Gastrocnemius medialis (tissue), 4 donors: Measurements from ENCODE around the gene NDRG3.

Experiments
- CTCF ChIP-seq, 5 experiments: fragments of 450-650 bp in 3 of 5; fragments of 200-600 bp in 2 of 5; sonication (generic) in 2 of 5; IDR thresholded peaks in 4 of 5; conservative IDR thresholded peaks in 1 of 5; 1 replicate in 4 of 5; 2 replicates in 1 of 5; pipeline ENCODE4 v1.5.1; 2016 to 2019; ENCODE audit warnings: antibody characterized with exemption in 5 of 5, mild to moderate bottlenecking in 3 of 5, moderate library complexity in 3 of 5
- POLR2A ChIP-seq, 2 donors: fragments of 450-650 bp; IDR thresholded peaks; one replicate each; pipeline ENCODE4 v1.6.1; 2017; ENCODE audit warnings: antibody characterized with exemption in 2 of 2, mild to moderate bottlenecking in 2 of 2, moderate library complexity in 2 of 2

GRCh38 chr20:36670665-36671357 lies 75.1 kb downstream of the NDRG3 start:
- TF ChIP-seq CTCF (IDR thresholded peaks at IDR 0.05 in 4 of 5, conservative IDR thresholded peaks at IDR 0.05 in 1 of 5) (no peak), POLR2A (IDR thresholded peaks at IDR 0.05) (no peak)
